H1 (cell line): ENCODE results near the gene FADS3. TPM values are rescaled to one million over a fixed set of nuclear protein-coding genes. Genes with fewer than 3 reads are reported as not detected.

Source experiments
- CTCF ChIP-seq, 3 experiments: IDR thresholded peaks; 1 replicate in 2 of 3; 2 replicates in 1 of 3; pipeline versions ENCODE4 v1.5.1 to v1.6.1; 2011; ENCODE audit warnings: low read length in 3 of 3, mild to moderate bottlenecking in 3 of 3, inconsistent platforms in 2 of 3, low read depth in 1 of 3, moderate library complexity in 1 of 3; ENCODE audit not compliant: insufficient read depth in 1 of 3; ENCODE audit errors: control extremely low read depth in 1 of 3
- E2F6 ChIP-seq: IDR thresholded peaks from 2 replicates; pipeline ENCODE4 v1.6.1; 2012; ENCODE audit warnings: inconsistent platforms
- KDM5A ChIP-seq: fragments of 200-600 bp; IDR thresholded peaks from 2 replicates; pipeline ENCODE4 v1.7.1; 2012; ENCODE audit warnings: mild to moderate bottlenecking, low read length, inconsistent platforms, mixed read lengths
- POLR2A ChIP-seq, 2 experiments: IDR thresholded peaks; 1 replicate in 1 of 2; 2 replicates in 1 of 2; pipeline ENCODE4 v1.6.1; 2011; ENCODE audit warnings: low read depth in 2 of 2, low read length in 2 of 2, mild to moderate bottlenecking in 2 of 2; ENCODE audit errors: control extremely low read depth in 1 of 2
- RXRA ChIP-seq: IDR thresholded peaks from 2 replicates; pipeline ENCODE4 v1.6.1; 2011; ENCODE audit warnings: low read depth, mild to moderate bottlenecking, low read length, moderate library complexity; ENCODE audit not compliant: insufficient read depth
- SIRT6 ChIP-seq: IDR thresholded peaks from one replicate; pipeline ENCODE4 v1.7.1; 2012; ENCODE audit warnings: low read length, inconsistent platforms
- SRF ChIP-seq: IDR thresholded peaks from 2 replicates; pipeline ENCODE4 v1.6.1; 2011; ENCODE audit warnings: mild to moderate bottlenecking, low read depth, low read length, moderate library complexity
- TAF1 ChIP-seq: IDR thresholded peaks from 2 replicates; pipeline ENCODE4 v1.6.1; 2011; ENCODE audit warnings: mild to moderate bottlenecking, low read depth, low read length
- polyA plus RNA-seq, 7 experiments: library from polyadenylated mRNA; depleted of rRNA in 3 of 7; stranded (reverse) in 5 of 7; unstranded in 2 of 7; fragments of >200 nt in 5 of 7; fragments of 200-250 nt in 2 of 7; gene quantifications; 1 replicate in 5 of 7; 2 replicates in 1 of 7; 4 replicates in 1 of 7; pipeline versions ENCODE4 v1.2.1 to v1.2.3, GENCODE V29; 2011 to 2013; ENCODE audit warnings: missing spikeins in 2 of 7, mixed read lengths in 2 of 7
- total RNA-seq: library from RNA; stranded (reverse); fragmentation: NEBNext Ultra II Directional; extraction: Animal tissue kit (Norgen Biotek cat#: 25700); gene quantifications from 2 replicates; pipeline ENCODE4 v1.2.1, GENCODE V29; 2021

The FADS3 gene
- total and polyA plus RNA-seq, 2 of the 8 experiments (the other 6 are each of a cell fraction or from before 2014, with no cell fraction given) = 43.8 to 76.3 TPM

- TF ChIP-seq RXRA (no peak), POLR2A (IDR thresholded peaks at IDR 0.05; ENCODE audit: control extremely low read depth in 1 of 2, low read depth in 2 of 2, low read length in 2 of 2) (no peak), CTCF (IDR thresholded peaks at IDR 0.05; ENCODE audit: control extremely low read depth in 1 of 3, insufficient read depth in 1 of 3, low read depth in 1 of 3, low read length in 3 of 3) (no peak), SIRT6 (no peak), SRF (no peak), E2F6 (no peak), KDM5A (no peak), TAF1 (no peak)
These were observed 51.0 kb downstream of the FADS3 start (continued) for GRCh38 chr11:61840371-61840770.
